GM08714 (cell line): ENCODE results near the gene PCBD1.

ENCODE experiments used
- H3K4me3 ChIP-seq: fragments of 200-500 bp; sonication (Bioruptor generic); 2 replicates; pipeline ENCODE4 v1.5.1; 2014; ENCODE audit warnings: mild to moderate bottlenecking, low read length, inconsistent platforms
- ZNF274 ChIP-seq: IDR thresholded peaks from 2 replicates; pipeline ENCODE4 v1.6.1; 2012; ENCODE audit warnings: mild to moderate bottlenecking, low read depth, low read length

PCBD1 gene

GRCh38 chr10:70847659-70848360 lies 40.6 kb downstream of the PCBD1 start:
- H3K4me3 ChIP-seq, result no peak overlapping the region
- no peak for TF ChIP-seq ZNF274

GRCh38 chr10:70846795-70847194 lies 41.6 kb downstream of the PCBD1 start:
- TF ChIP-seq ZNF274, result no peak
- H3K4me3 ChIP-seq, result no peak overlapping the region

GRCh38 chr10:70845816-70846215 lies 42.5 kb downstream of the PCBD1 start:
- no peak for TF ChIP-seq ZNF274
- no peak overlapping the region for H3K4me3 ChIP-seq

- no peak overlapping the region for H3K4me3 ChIP-seq
- no peak for TF ChIP-seq ZNF274
Observed at GRCh38 chr10:70845256-70845655, 43.1 kb downstream of the PCBD1 start.

- TF ChIP-seq ZNF274, result no peak
Observed at GRCh38 chr10:70843776-70844489, 44.4 kb downstream of the PCBD1 start.

GRCh38 chr10:70843333-70843732 lies 45.0 kb downstream of the PCBD1 start:
- TF ChIP-seq ZNF274, result no peak

More at GRCh38 chr10:70843776-70844489, 44.4 kb downstream of the PCBD1 start:
- H3K4me3 ChIP-seq, result no peak overlapping the region

GRCh38 chr10:70840836-70841235 lies 47.5 kb downstream of the PCBD1 start:
- TF ChIP-seq ZNF274, result no peak
- H3K4me3 ChIP-seq, result no peak overlapping the region

More at GRCh38 chr10:70843333-70843732, 45.0 kb downstream of the PCBD1 start:
- no peak overlapping the region for H3K4me3 ChIP-seq

GRCh38 chr10:70838270-70838805 lies 50.0 kb downstream of the PCBD1 start:
- TF ChIP-seq ZNF274, result no peak
- H3K4me3 ChIP-seq, result no peak overlapping the region

- TF ChIP-seq ZNF274, result no peak
- no peak overlapping the region for H3K4me3 ChIP-seq
Observed at GRCh38 chr10:70837660-70838059, 50.7 kb downstream of the PCBD1 start.

- no peak overlapping the region for H3K4me3 ChIP-seq
- TF ChIP-seq ZNF274, result no peak
Observed at GRCh38 chr10:70836319-70836718, 52.0 kb downstream of the PCBD1 start.

GRCh38 chr10:70834441-70835151 lies 53.8 kb downstream of the PCBD1 start:
- no peak overlapping the region for H3K4me3 ChIP-seq
- TF ChIP-seq ZNF274, result no peak

GRCh38 chr10:70834021-70834420 lies 54.3 kb downstream of the PCBD1 start:
- H3K4me3 ChIP-seq, result no peak overlapping the region
- TF ChIP-seq ZNF274, result no peak

- H3K4me3 ChIP-seq, result no peak overlapping the region
- TF ChIP-seq ZNF274, result no peak
Observed at GRCh38 chr10:70833601-70834000, 54.8 kb downstream of the PCBD1 start.
